GM12891 (cell line): Measurements from ENCODE around the gene POU6F2.

Experiments used
- POLR2A ChIP-seq: IDR thresholded peaks from 2 replicates; pipeline ENCODE4 v1.6.1; 2011; ENCODE audit warnings: low read depth, low read length, control low read depth
- POLR2AphosphoS5 ChIP-seq: IDR thresholded peaks from 2 replicates; pipeline ENCODE4 v1.6.1; 2011; ENCODE audit warnings: low read depth, low read length, control low read depth
- POU2F2 ChIP-seq: IDR thresholded peaks from 2 replicates; pipeline ENCODE4 v1.6.1; 2011; ENCODE audit warnings: low read depth, mild to moderate bottlenecking, control low read depth, low read length, moderate library complexity

DNA sequence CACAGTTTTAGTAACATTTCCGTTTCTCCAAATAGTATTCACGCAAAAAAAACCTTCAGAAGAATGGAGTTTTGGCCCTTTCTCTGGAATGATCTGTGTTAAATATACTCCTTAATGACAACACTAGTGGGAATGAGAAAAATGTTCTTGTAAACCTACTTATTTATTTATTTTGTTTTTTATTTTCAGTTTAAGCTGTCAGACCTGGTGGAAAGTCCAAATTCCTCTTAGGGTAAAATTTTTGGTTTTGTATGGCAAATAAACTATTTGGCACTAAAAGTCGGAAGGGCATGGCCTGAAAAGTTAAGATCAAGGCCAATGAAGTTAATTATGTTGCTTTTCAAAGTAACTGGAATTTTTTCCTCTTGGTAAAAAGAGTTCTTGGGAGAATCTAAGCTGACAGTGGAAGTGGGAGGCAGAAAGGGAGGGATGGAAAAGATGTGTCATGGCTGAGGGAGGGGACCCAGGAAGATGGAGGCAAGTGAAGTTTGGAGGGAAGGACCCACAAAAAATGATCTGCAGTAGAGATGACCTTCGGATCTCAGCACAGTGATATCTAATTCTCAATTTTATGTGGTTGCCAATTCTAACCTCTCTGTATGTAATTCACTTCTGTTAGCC lies 35.2 kb upstream of the POU6F2 start:
- TF ChIP-seq POLR2A (no peak), POLR2AphosphoS5 (no peak), POU2F2 (no peak)
